Measurements from ENCODE around the gene EFHD1.
A peak's percentile ranks its signal among the peaks of the same experiment; 100 is the strongest.
"Not testable (repeated sequence)": the region's sequence is repeated elsewhere in the genome, so short reads cannot be mapped to it uniquely, and the experiment has no call there.

The EFHD1 gene

DNA sequence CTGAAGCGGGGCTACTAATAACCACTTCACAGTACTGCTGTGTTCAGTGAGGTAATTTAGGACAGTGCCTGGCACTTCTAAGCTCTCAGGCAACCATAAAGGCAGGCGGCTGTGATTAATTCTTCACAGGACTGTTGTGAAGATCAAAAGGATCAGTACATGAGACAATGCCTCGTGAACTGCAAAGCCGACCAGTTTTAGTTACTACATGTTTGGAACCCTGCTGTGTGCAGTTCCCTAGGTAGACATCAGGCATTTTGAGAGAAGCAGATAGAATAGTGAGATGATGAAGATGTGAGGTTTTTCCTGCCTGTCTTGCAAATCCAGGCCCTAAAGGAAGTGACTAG, 19.1 kb downstream of the EFHD1 start:
- no peak for DNase-seq (ENCODE audit: low spot score)

DNA sequence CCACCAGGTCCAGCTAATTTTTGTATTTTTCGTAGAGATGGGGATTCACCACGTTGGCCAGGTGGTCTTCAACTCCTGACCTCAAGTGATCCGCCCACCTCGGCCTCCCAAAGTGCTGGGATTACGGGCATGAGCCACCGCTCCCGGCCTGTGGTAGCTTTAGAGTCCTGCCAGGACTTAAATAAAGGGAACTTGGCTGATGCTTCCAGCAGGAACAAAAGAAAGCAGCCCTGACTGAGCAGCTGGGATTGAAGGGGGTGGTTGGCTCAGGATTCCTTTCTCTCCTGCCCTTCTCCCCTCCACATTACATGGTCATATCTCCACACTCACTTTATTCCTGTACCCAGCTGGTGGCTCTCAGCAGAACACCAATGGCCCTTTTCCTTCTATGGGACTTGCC, 20.0 kb downstream of the EFHD1 start:
- no peak for DNase-seq (ENCODE audit: low spot score)

DNA sequence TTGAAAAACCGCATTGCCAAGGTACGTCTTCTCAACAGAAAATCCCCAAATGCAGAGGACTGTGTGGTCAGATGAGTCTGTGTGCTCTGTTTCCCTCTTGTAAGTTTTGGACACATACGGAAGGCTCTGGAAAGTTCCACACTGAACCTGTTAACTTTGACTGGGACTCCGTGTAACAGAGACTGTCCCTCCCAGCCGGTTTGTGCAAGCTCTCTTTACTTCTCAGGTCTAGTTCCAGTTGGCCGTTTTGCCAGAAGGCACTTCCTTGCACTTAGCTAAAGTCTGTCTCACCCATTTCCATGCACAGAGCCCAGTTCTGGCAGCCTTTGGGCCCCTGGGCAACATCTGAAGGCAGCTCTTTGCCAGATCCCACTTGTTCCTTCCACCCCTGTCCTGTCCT, 22.0 kb downstream of the EFHD1 start:
- no peak for DNase-seq (ENCODE audit: low spot score)

DNA sequence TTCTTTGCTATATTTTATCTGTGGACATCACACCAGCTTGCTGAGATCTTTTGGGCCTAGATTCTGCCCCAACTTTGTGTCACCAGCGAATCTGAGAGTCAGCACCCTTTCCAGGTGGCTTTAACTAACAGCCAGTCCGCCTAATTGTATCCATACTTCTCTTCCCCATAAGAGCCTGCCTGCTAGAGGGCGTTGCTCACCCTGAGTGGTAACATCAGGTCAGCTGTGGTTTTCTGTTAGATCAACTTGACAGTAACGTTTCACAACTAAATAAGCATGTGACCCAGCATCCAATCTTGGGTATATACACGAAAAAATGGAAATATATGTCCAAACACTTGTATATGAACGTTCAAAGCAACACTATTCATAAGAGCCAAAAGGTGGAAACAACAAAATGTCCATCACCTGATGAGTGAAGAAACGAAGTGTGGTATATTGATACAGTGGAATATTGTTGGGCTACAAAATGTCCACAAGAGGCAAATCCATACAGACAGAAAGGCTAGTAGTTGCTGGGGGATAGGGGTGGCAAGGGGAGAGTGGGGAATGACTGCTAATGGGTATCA, 24.9 kb downstream of the EFHD1 start:
- no peak for DNase-seq (ENCODE audit: low spot score)

DNA sequence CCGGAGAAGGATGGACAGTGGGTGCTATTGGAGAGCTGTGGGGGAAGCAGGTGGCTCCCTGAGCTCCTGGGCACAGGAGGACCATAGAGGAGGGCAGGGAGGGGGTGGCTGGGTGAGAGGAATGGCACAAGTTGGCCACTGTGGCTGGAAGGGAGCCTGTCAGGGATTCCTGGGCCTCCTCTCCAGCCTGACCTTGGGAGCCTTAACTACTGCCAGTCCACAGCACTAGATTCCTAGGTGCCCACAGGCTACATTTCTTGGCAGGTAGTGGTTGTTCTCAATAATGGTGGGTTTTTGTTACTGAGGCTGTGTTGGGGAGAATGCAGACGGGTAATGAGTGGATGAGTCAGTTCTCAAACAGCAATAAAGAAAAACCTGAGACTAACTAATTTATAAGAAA, 26.0 kb downstream of the EFHD1 start:
- no peak for DNase-seq (ENCODE audit: low spot score)

DNA sequence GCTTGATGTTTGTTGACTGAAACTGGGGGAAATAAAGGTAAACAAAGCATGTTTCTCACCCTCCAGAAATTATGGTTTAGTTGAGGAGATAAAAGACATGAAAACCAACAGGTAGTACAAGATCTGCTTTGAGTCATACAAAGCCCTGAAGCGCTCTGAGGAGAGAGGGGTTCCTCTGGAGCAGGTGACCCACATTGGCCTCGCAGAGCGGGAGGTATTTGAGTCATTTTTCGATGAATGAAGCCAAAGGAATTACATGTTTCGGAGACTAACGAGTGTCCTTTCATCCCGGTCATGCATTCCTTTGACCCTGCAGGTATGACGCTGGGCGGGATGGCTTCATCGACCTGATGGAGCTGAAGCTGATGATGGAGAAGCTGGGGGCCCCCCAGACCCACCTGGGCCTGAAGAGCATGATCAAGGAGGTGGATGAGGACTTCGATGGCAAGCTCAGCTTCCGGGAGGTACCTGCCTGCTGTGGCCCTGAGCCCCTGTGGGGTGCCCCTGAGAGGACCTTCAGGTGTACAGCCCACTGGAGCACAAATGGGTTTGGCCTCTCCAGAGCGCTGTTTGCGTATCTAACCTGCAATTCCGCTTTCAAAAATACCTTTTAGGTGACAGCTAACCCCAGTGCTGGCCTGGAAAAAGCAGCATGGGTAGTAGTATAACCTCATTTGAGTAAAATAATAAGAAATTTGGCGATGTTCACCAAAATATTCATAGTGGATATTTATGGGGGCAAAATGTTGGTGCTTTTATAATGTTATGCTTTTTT, 29.3 kb downstream of the EFHD1 start:
- peak; percentile 61 for DNase-seq (ENCODE audit: low spot score)

DNA sequence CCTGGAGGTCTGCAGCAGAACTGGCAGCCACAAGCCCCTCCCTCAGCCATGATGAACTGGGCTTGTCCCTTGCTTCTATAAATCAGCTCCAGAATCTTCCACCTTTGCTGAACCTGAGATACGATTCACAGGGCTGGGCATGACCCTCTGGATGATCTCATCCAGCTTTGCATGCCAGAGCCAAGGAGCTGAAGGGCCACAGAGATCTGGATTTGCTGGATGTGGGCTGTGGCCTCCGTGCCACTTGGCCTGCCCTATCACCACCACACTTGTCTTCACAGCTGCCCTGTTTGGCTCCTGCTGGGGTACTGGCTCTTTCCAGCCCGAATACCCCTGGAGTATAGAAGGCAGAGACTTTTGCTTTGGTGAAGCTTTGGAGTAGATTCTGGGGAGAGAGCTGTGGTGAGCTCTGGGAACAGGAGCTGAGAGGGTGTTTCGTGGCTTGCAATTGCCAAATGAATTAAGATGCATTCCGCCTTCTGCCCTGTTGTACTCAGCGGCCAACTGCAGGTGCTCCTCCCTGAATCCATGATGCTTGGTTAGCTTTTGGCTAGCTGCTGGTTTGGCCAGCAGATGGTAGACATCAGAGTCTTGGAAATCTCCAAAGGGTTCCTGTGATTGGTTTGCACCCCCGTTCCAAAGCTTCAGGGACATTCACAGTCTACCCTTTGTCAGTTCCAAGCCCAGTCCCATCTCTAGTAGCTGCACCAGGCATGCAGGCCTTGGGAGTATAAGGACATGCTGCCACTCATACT, 32.8 kb downstream of the EFHD1 start:
- peak; percentile 51 for DNase-seq (ENCODE audit: low spot score)

DNA sequence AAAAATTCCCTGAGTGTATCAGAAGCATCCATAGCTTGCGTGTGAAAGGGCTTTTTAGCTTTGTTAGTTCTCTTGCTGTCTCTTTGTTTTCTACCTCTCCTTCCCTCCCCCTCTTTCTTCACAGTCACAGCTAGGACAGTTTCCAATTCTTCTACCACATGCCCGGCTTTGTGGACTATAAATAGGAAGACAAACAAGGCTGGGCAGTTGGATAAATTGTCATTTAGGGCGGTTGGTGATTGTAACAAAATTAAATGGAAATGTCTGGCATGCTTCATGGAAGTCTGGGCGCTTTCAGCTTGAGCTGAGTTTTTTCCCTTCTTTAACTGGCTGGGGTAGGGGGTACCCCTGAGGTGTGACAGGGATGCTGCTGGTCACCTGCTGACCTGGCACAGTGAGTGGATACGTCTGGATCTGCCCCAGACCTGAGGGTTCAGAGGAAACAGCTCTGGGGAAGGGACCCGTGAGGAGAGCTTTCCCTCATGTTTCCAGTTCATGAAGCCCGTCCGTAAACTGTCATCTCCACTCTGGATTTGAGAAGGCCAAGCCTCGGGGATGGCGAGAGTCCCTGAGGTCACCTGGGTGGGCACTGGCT, 34.7 kb downstream of the EFHD1 start:
- DNase-seq (ENCODE audit: low spot score): no peak

DNA sequence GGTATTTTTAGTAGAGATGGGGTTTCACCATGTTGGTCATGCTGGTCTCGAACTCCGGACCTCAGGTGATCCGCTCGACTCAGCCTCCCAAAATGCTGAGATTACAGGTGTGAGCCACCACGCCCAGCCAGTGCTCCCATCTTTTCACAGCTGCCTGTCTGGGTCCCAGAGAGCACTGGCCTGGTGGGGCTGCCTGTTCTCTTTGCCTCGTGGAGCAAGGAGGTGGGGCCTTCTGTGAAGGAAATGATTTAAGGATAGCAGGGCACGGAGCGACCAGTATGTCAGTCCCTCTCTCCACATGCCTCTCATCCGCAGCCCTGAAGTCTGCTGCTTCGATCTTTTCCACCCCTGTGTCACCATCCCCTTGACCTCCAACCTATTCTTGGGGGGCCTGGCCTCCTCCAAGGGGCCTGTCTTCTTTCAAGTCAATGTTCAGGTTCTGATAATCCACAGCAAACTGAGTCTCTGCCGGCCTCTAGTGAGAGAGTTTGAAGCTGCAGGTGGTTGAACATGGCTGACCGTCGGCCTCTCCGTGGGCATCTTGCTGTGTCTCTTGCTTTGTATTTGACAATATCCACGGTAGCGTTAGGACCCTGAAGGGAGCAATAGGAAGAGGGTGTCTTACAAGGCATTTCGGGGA, 35.5 kb downstream of the EFHD1 start:
- no peak for DNase-seq (ENCODE audit: low spot score)

DNA sequence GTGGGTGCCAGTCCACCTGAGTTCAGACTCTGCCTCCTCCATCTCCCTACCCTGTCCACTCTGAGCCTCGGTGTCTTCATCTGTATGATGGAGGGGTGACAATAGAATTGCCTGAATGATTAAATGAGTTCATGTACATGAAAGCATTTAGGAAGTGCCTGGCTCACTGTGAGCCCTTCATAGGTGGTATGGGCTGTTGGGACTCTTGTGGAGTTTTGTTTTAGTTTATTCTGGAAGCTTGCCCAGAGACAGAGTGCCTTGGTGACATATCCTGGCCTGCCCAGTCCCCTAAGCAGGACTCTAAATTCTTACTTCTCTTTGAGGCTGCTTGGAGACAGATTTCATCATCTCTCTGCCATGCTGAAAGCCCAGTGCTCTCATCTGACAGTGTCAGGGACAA, 39.2 kb downstream of the EFHD1 start:
- no peak for DNase-seq (ENCODE audit: low spot score)

DNA sequence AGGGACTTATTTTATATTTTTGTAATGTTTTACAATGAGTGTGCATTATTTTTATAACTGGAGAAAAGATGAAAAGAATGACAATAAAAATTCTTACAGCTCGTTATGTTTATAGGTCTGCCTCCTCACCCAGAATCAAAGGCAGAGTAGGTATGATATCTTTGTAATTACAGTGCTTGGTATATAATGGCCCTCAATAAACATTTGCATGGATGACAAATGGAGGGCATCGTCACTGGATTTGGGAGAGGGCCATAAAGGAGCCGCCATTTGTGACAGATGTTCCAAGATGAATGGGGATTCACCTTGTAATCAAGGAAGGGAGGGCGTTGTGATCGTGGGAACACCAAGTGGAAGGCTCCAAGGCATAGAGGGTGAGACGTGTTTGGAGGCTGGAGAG, 41.1 kb downstream of the EFHD1 start:
- DNase-seq (ENCODE audit: low spot score): no peak

DNA sequence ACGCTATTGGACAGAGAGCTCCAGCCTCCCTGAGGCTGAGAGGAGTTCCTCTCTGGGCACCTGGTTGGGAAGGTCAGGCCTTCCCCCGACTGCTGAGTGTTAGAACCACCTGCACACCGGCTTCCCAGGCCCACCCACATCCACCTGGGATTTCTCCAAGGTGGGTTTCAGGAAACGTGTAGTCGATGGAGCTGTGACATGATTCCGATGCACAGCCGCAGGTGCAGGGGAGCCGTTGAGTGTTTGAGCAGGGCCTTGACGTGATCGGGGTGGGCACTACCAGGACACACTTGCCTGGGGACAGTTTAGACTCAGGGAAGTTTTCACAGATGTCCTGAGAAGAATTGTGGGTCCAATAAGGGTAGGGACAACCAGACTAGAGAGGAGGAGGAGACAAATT, 42.0 kb downstream of the EFHD1 start:
- DNase-seq (ENCODE audit: low spot score): no peak

DNA sequence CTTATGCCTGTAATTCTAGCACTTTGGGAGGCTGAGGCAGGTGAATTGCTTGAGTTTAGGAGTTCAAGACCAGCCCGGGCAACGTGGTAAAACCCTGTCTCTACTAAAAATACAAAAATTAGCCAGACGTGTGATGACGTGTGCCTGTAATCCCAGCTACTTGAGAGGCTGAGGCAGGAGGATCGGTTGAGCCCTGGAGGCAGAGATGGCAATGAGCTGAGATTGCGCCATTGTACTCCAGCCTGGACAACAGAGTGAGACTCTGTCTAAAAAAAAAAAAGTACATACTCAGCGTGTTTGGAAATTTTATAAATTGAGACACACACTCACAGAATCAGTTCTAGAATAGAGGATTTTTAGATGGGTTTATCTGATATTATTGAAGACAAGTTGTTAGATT, 46.6 kb downstream of the EFHD1 start:
- no peak for DNase-seq (ENCODE audit: low spot score)

DNA sequence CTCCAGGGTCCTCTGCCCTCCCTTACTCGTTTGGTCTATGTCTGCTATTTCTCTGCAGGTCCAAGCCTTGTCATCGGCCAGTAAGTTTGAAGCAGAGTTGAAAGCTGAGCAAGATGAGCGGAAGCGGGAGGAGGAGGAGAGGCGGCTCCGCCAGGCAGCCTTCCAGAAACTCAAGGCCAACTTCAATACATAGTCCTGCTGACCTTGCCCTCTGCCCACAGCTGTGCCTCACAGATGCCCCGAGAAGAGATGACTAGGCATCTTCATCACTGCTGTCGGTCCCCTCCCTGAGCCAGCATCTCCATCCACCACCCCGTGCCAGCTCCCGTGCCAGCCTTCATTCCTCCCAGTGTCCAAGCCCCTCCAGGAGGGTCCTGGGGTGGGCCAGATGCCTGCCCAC, 48.1 kb downstream of the EFHD1 start:
- DNase-seq (ENCODE audit: low spot score): no peak

DNA sequence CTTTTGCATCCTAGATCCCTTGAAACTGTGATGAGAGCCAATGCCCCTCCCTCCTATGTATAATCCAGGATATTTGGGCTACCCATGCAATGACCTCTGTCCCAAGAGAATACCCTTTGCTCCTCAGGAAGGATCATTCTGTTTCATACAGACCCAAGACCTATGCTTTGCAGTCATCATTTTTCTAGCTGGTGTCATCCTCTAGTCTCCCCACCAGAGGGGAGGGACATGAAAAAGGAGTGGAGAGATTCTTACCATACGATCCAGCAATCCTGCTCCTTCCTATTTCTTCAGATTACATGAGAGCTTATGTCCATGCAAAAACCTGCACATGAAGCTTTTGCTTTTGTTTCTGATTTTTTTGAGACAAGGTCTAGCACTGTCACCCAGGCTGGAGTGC, 50.0 kb downstream of the EFHD1 start:
- no peak for DNase-seq (ENCODE audit: low spot score)

DNA sequence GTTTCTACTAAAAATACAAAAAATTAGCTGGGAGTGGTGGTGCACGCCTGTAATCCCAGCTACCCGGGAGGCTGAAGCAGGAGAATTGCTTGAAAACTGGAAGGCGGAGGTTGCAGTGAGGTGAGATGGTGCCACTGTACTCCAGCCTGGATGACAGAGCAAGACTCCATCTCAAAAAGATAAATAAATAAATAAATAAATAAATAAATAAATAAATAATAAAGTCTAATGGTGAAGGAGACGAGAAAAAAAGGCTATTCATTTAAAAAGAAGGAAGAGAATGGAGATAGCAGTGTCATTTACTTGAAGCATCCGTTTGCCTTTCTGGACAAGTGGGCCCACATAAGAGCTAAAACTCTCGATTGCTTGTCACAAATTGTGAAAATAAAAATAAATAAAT, 52.0 kb downstream of the EFHD1 start:
- not testable (repeated sequence) for DNase-seq (ENCODE audit: low spot score)

DNA sequence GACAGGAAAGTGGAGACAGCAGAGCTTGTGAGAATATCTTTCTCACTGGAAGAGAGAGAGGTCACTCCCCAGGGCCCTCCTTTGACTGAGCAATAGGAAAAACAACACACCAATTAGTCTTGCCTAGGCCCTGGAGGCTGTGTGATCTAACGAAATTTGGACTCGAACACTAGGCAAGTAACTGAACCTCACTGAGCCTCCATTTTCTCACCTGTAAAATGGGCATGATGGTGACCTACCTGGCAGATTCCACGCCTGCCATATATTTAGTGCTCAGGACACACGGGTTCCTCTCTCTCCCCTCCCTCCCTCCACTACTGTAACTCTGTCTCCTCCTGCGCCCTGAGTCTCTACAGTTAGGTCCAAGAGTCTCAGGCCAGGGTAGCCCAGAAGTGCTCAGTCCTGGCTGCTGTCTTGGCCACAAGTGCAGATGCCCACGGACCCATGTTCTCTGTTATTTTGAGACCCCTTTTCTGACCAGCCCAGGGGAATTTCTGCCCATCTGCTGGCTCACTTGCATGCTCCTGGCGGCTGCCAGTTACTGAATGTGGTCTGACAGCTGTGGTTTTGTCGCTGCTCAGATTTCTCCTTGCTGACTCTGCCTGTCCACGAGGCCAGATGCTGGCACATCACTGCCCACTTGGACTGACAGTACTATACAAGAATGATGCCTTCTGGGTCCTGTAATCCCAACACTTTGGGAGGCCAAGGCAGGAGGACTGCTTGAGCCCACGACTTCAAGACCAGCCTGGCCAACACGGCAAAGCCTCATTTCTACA, 54.2 kb downstream of the EFHD1 start:
- no peak for DNase-seq (ENCODE audit: low spot score)

DNA sequence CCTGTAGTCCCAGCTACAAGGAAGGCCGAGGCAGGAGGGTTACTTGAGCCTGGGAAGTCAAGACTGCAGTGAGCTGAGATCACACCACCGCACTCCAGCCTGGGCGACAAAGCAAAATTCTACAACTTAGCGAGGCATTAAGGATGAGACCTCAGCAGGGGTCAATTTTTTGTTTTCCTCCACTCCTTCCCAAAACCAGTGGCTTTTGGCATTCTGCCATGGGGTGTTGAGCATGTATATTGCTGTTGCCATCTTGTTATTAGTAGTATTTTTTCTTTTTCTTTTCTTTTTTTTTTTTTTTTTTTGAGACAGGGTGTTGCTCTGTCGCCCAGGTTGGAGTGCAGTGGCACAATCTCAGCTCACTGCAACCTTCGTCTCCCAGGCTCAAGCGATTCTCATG, 54.8 kb downstream of the EFHD1 start:
- no peak for DNase-seq (ENCODE audit: low spot score)

DNA sequence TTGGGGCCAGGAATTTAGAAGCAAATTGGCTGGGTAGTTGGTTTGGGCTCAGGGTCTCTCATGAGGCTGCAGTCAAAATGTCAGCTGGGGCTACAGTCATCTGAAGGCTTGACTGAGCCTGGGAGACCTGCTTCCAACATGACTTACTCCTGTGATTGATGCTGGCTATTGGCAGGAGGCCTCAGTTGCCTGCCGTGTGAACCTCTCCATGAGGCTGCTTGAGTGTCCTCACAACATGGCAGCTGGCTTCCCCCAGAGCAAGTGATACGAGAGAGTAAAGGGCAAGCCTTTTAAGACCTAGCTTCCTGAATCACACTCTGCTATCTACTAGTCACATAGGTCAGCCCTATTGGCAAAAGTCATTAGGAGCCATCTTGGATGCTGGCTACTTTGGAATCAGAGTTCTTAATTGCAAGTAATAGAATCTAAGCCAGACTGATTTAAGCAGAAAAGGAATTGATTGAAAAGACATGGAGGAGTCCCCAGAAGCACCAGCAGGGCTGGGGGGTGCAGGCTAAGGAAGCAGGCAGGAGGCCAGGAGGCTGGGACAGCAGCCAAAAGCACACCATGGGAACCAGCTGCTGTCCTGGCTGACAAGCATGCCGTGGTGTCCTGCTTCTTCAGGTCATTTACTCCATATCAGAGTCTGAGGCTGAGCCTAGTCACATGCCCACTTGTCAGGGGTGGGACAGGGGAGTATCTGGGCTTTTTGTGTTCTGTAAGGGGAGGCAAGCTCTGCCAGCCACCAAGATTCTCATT, 55.9 kb downstream of the EFHD1 start:
- peak; percentile 53 for DNase-seq (ENCODE audit: low spot score)

DNA sequence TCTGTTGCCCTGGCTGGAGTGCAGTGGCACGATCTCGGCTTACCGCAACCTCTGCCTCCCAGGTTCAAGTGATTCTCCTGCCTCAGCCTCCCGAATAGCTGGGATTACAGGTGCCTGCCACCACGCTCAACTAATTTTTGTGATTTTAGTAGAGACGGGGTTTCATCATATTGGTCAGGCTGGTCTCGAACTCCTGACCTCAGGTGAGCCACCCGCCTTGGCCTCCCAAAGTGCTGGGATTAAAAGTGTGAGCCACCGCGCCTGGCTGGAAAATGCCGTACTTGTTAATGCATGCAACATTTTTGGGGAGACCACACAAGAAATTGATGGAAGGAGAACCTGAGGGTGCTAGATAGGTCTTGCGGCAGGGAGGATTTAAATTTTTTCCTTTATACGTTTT, 57.7 kb downstream of the EFHD1 start:
- not testable (repeated sequence) for DNase-seq (ENCODE audit: low spot score)

DNA sequence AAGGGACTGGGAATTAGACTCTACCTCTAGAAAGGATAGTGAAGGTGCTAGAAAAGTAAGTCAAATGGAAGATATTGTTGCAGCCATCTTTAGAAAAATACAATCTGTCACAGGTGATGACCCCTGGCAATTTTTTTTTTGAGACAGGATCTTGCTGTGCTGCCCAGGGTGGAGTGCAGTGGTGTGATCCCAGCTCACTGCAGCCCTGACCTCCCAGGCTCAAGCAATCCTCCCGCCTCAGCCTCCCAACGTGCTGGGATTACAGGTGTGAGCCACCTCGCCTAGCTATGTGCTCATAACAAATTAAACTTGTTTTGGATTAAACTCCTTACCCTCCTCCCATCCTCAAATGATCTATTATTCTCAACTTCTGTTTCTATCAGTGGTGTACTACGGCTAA, 59.9 kb downstream of the EFHD1 start:
- no peak for DNase-seq (ENCODE audit: low spot score)
